ENCODE data around the gene SLC39A3.

SLC39A3 gene

GRCh38 chr19:2706251-2706650, 33.6 kb downstream of the SLC39A3 start:
- DNase-seq (ENCODE audit: low read depth in 1 of 2, low spot score in 1 of 2) = no peak

GRCh38 chr19:2703691-2704216, 36.1 kb downstream of the SLC39A3 start:
- DNase-seq (ENCODE audit: low read depth in 1 of 2, low spot score in 1 of 2) = no peak

- DNase-seq (ENCODE audit: low read depth in 1 of 2, low spot score in 1 of 2) = no peak
Measured at GRCh38 chr19:2703077-2703437, 36.8 kb downstream of the SLC39A3 start.

- DNase-seq (ENCODE audit: low read depth in 1 of 2, low spot score in 1 of 2) = peak; percentile 93 to 95
Measured at GRCh38 chr19:2702170-2703076, 37.4 kb downstream of the SLC39A3 start, which contains the start of gene GNG7. Gene GNG7 (minus strand): TSS chr19:2702694. CDS start chr19:2520688, 182,006 bp downstream.

- DNase-seq (ENCODE audit: low read depth in 1 of 2, low spot score in 1 of 2) = no peak
Measured at GRCh38 chr19:2701361-2702169, 38.3 kb downstream of the SLC39A3 start.

- no peak for DNase-seq (ENCODE audit: low read depth in 1 of 2, low spot score in 1 of 2)
Measured at GRCh38 chr19:2700660-2701360, 39.0 kb downstream of the SLC39A3 start.

GRCh38 chr19:2699413-2700140, 40.2 kb downstream of the SLC39A3 start:
- no peak for DNase-seq (ENCODE audit: low read depth in 1 of 2, low spot score in 1 of 2)

- DNase-seq (ENCODE audit: low read depth in 1 of 2, low spot score in 1 of 2) = no peak
Measured at GRCh38 chr19:2694196-2694595, 45.6 kb downstream of the SLC39A3 start.

GRCh38 chr19:2693492-2694160, 46.2 kb downstream of the SLC39A3 start:
- DNase-seq (ENCODE audit: low read depth in 1 of 2, low spot score in 1 of 2) = no peak

GRCh38 chr19:2691951-2692350, 47.9 kb downstream of the SLC39A3 start:
- DNase-seq (ENCODE audit: low read depth in 1 of 2, low spot score in 1 of 2) = no peak

- DNase-seq (ENCODE audit: low read depth in 1 of 2, low spot score in 1 of 2) = no peak
Measured at GRCh38 chr19:2690856-2691255, 49.0 kb downstream of the SLC39A3 start.

GRCh38 chr19:2686360-2686759, 53.5 kb downstream of the SLC39A3 start:
- no peak for DNase-seq (ENCODE audit: low read depth in 1 of 2, low spot score in 1 of 2)

GRCh38 chr19:2685204-2685704, 54.6 kb downstream of the SLC39A3 start:
- DNase-seq (ENCODE audit: low read depth in 1 of 2, low spot score in 1 of 2) = no peak

GRCh38 chr19:2683430-2684003, 56.3 kb downstream of the SLC39A3 start:
- DNase-seq (ENCODE audit: low read depth in 1 of 2, low spot score in 1 of 2) = no peak
